Neural cell (in vitro differentiated cells): ENCODE measurements around the gene OTOF. TPM values are rescaled to one million over a fixed set of nuclear protein-coding genes. Genes with fewer than 3 reads are reported as not detected.

Experiments
- H2AFZ ChIP-seq: fragments of 200-600, 300-800 bp; sonication (generic), shearing (Covaris generic); 2 replicates; pipeline ENCODE4 v1.6.0; 2014; ENCODE audit warnings: low read depth, mild to moderate bottlenecking, antibody characterized with exemption, low read length, moderate library complexity
- H3F3A ChIP-seq: fragments of 200-600 bp; shearing (Covaris generic); 2 replicates; pipeline ENCODE4 v1.6.1; 2016; ENCODE audit warnings: mild to moderate bottlenecking, moderate library complexity, mixed read lengths, antibody characterized with exemption, low read length; ENCODE audit not compliant: insufficient read depth, poor library complexity, severe bottlenecking
- H3K27ac ChIP-seq: fragments of 200-600, 300-800 bp; sonication (generic), shearing (Covaris generic); 2 replicates; pipeline ENCODE4 v1.5.1; 2014; ENCODE audit warnings: mild to moderate bottlenecking, low read length, moderate library complexity
- H3K27me3 ChIP-seq: fragments of 300-800, 200-600 bp; sonication (generic), shearing (Covaris generic); 2 replicates; pipeline ENCODE4 v1.6.0; 2014; ENCODE audit warnings: mild to moderate bottlenecking, low read depth, low read length, moderate library complexity; ENCODE audit not compliant: insufficient read depth
- H3K36me3 ChIP-seq: fragments of 300-800, 200-600 bp; sonication (generic), shearing (Covaris generic); 2 replicates; pipeline ENCODE4 v1.5.1; 2014; ENCODE audit warnings: mild to moderate bottlenecking, antibody characterized with exemption, low read length, moderate library complexity; ENCODE audit not compliant: insufficient read depth
- H3K4me2 ChIP-seq: fragments of 300-800, 200-600 bp; sonication (generic), shearing (Covaris generic); 2 replicates; pipeline ENCODE4 v1.6.0; 2014; ENCODE audit warnings: mild to moderate bottlenecking, low read length
- H3K4me3 ChIP-seq: fragments of 300-800, 200-600 bp; sonication (generic), shearing (Covaris generic); 2 replicates; pipeline ENCODE4 v1.5.1; 2014; ENCODE audit warnings: mild to moderate bottlenecking, low read length, moderate library complexity
- H3K79me2 ChIP-seq: fragments of 200-600 bp; shearing (Covaris generic); replicated peaks from 2 replicates; pipeline ENCODE4 v1.6.0; 2014; ENCODE audit warnings: mild to moderate bottlenecking, low read length, moderate library complexity; ENCODE audit not compliant: insufficient read depth
- H3K9ac ChIP-seq: fragments of 300-800, 200-600 bp; sonication (generic), shearing (Covaris generic); 2 replicates; pipeline ENCODE4 v1.6.1; 2016; ENCODE audit warnings: mild to moderate bottlenecking, low read length, mixed read lengths
- H3K9me2 ChIP-seq: fragments of 200-600 bp; shearing (Covaris generic); 2 replicates; pipeline ENCODE4 v1.6.1; 2016; ENCODE audit warnings: mild to moderate bottlenecking, low read length, mixed read lengths; ENCODE audit not compliant: insufficient read depth
- H3K9me3 ChIP-seq: fragments of 200-600, 300-800 bp; sonication (generic), shearing (Covaris generic); 2 replicates; pipeline ENCODE4 v1.6.1; 2016; ENCODE audit warnings: mild to moderate bottlenecking, mixed run types, low read length, moderate library complexity, mixed read lengths
- H4K20me1 ChIP-seq: fragments of 200-600 bp; shearing (Covaris generic); 2 replicates; pipeline ENCODE4 v1.6.1; 2016; ENCODE audit warnings: mild to moderate bottlenecking, mixed run types; ENCODE audit not compliant: insufficient read depth
- EP300 ChIP-seq: fragments of 450-650 bp; conservative IDR thresholded peaks from 2 replicates; pipeline ENCODE4 v1.6.1; 2014; ENCODE audit warnings: antibody characterized with exemption, mild to moderate bottlenecking, moderate library complexity; ENCODE audit not compliant: poor library complexity, severe bottlenecking
- EZH2 ChIP-seq: fragments of 200-600, 300-800 bp; shearing (Covaris generic), sonication (generic); IDR thresholded peaks from 2 replicates; pipeline ENCODE4 v1.6.1; 2014; ENCODE audit warnings: antibody characterized with exemption, low read length, borderline replicate concordance, mild to moderate bottlenecking; ENCODE audit not compliant: insufficient read depth, poor library complexity, severe bottlenecking
- MXI1 ChIP-seq: fragments of 450-650 bp; conservative IDR thresholded peaks from 2 replicates; pipeline ENCODE4 v1.6.1; 2014; ENCODE audit warnings: antibody characterized with exemption, mild to moderate bottlenecking; ENCODE audit not compliant: poor library complexity, severe bottlenecking
- POLR2AphosphoS5 ChIP-seq: IDR thresholded peaks from 2 replicates; pipeline ENCODE4 v1.6.1; 2012
- RAD21 ChIP-seq: fragments of 450-650 bp; conservative IDR thresholded peaks from 2 replicates; pipeline ENCODE4 v1.6.1; 2014; ENCODE audit warnings: antibody characterized with exemption, mild to moderate bottlenecking, moderate library complexity
- REST ChIP-seq: IDR thresholded peaks from 2 replicates; pipeline ENCODE4 v1.6.1; 2012; ENCODE audit warnings: borderline replicate concordance
- SMC3 ChIP-seq: fragments of 450-650 bp; conservative IDR thresholded peaks from 2 replicates; pipeline ENCODE4 v1.6.1; 2014; ENCODE audit warnings: antibody characterized with exemption, mild to moderate bottlenecking, moderate library complexity; ENCODE audit not compliant: poor library complexity
- TAF1 ChIP-seq: IDR thresholded peaks from 2 replicates; pipeline ENCODE4 v1.6.1; 2012; ENCODE audit warnings: low read depth
- polyA plus RNA-seq: library from polyadenylated mRNA; depleted of rRNA; stranded (reverse); fragments of >200 nt; gene quantifications from 2 replicates; pipeline ENCODE4 v1.2.3, GENCODE V29; 2014
- TF ChIP-seq, protein P1 (sequence below): fragments of 450-650 bp; IDR thresholded peaks from 2 replicates; pipeline ENCODE4 v1.5.1; 2014; ENCODE audit warnings: antibody characterized with exemption, mild to moderate bottlenecking, moderate library complexity; ENCODE audit not compliant: poor library complexity, severe bottlenecking

OTOF gene
- polyA plus RNA-seq, 1 donor from 2014 or later: not detected

- TF ChIP-seq EP300: no peak
- no peak for TF ChIP-seq MXI1
- no peak for TF ChIP-seq REST
- no peak overlapping the region for H3K4me3 ChIP-seq
- H2AFZ ChIP-seq: no peak overlapping the region
- H3K27me3 ChIP-seq: no peaks in the 10 kb centered on the region
- H3K4me2 ChIP-seq: no peak overlapping the region
- H3K36me3 ChIP-seq: no peaks in the 10 kb centered on the region
- no peaks in the 10 kb centered on the region for H4K20me1 ChIP-seq
- H3K27ac ChIP-seq: no peak overlapping the region
- H3K79me2 ChIP-seq: no peaks in the 10 kb centered on the region
- H3F3A ChIP-seq: no peaks in the 10 kb centered on the region
- no peaks in the 10 kb centered on the region for H3K9me3 ChIP-seq
- H3K9ac ChIP-seq: no peak overlapping the region
- no peaks in the 10 kb centered on the region for H3K9me2 ChIP-seq
Measured at GRCh38 chr2:26455037-26455669, 22.8 kb downstream of the OTOF start.

- no peak for TF ChIP-seq TAF1
- TF ChIP-seq EP300: no peak
- TF ChIP-seq SMC3: no peak
- no peak for TF ChIP-seq REST
- TF ChIP-seq, protein P1, sequence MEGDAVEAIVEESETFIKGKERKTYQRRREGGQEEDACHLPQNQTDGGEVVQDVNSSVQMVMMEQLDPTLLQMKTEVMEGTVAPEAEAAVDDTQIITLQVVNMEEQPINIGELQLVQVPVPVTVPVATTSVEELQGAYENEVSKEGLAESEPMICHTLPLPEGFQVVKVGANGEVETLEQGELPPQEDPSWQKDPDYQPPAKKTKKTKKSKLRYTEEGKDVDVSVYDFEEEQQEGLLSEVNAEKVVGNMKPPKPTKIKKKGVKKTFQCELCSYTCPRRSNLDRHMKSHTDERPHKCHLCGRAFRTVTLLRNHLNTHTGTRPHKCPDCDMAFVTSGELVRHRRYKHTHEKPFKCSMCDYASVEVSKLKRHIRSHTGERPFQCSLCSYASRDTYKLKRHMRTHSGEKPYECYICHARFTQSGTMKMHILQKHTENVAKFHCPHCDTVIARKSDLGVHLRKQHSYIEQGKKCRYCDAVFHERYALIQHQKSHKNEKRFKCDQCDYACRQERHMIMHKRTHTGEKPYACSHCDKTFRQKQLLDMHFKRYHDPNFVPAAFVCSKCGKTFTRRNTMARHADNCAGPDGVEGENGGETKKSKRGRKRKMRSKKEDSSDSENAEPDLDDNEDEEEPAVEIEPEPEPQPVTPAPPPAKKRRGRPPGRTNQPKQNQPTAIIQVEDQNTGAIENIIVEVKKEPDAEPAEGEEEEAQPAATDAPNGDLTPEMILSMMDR: no peak
- TF ChIP-seq MXI1: no peak
- TF ChIP-seq EZH2: no peak
- TF ChIP-seq RAD21: no peak
- no peak for TF ChIP-seq POLR2AphosphoS5
- Histone ChIP-seq H3K27ac (no peak overlapping the region), H3K9ac (no peak overlapping the region), H3K27me3 (no peaks in the 10 kb centered on the region), H3K36me3 (no peaks in the 10 kb centered on the region), H4K20me1 (no peaks in the 10 kb centered on the region), H3K4me3 (no peak overlapping the region), H3K79me2 (no peaks in the 10 kb centered on the region), H2AFZ (no peak overlapping the region), H3F3A (no peaks in the 10 kb centered on the region), H3K9me2 (no peaks in the 10 kb centered on the region), H3K4me2 (no peak overlapping the region), H3K9me3 (no peaks in the 10 kb centered on the region)
Measured at GRCh38 chr2:26454561-26455001, 23.3 kb downstream of the OTOF start.
